Brain microvascular endothelial cell (primary cell): ENCODE results near the gene GFRA1.

Experiments used
- DNase-seq: peaks from one replicate; pipeline ENCODE4 v3.0.0-alpha.2; 2020
- H3K27ac ChIP-seq: fragments of 250-450 bp; sonication (Bioruptor Pico); 2 replicates; pipeline ENCODE4 v1.5.1; 2020; ENCODE audit warnings: mild to moderate bottlenecking, moderate library complexity
- H3K27me3 ChIP-seq: fragments of 250-450 bp; sonication (Bioruptor Pico); replicated peaks from 2 replicates; pipeline ENCODE4 v1.5.1; 2020; ENCODE audit warnings: mild to moderate bottlenecking
- H3K36me3 ChIP-seq: fragments of 250-450 bp; sonication (Bioruptor Pico); replicated peaks from 2 replicates; pipeline ENCODE4 v1.5.1; 2020; ENCODE audit warnings: mild to moderate bottlenecking
- H3K4me3 ChIP-seq: 2 replicates; pipeline ENCODE4 v1.5.1; 2011; ENCODE audit warnings: low read depth, mild to moderate bottlenecking, control low read depth, low read length, moderate library complexity
- CTCF ChIP-seq: IDR thresholded peaks from 2 replicates; pipeline ENCODE4 v1.5.1; 2011; ENCODE audit warnings: low read depth, mild to moderate bottlenecking, moderate library complexity, low read length, control low read depth, inconsistent platforms; ENCODE audit errors: missing control alignments
- in situ Hi-C: cut with HindIII; loops from 2 replicates; pipeline ENCODE4 v1.10.0; 2017; ENCODE audit warnings: low sequenced_read_pairs, low pct_ligation_motif_present

The GFRA1 gene

GRCh38 chr10:116210588-116211346 lies 62.2 kb downstream of the GFRA1 start:
- H3K27me3 ChIP-seq = no peaks in the 10 kb centered on the region
- no peak overlapping the region for H3K27ac ChIP-seq
- no peaks in the 10 kb centered on the region for H3K36me3 ChIP-seq
- TF ChIP-seq CTCF = no peak
- no peak for DNase-seq
- in situ Hi-C loops = no loop called here
- H3K4me3 ChIP-seq = no peak overlapping the region

- no peak overlapping the region for H3K4me3 ChIP-seq
- no peak overlapping the region for H3K27ac ChIP-seq
- DNase-seq = no peak
- in situ Hi-C loops = no loop called here
- TF ChIP-seq CTCF = no peak
- no peaks in the 10 kb centered on the region for H3K36me3 ChIP-seq
- H3K27me3 ChIP-seq = no peaks in the 10 kb centered on the region
These were observed 63.2 kb downstream of the GFRA1 start for GRCh38 chr10:116209781-116210180.

- DNase-seq = no peak
- in situ Hi-C loops = no loop called here
These were observed 63.9 kb downstream of the GFRA1 start for GRCh38 chr10:116208956-116209567.

GRCh38 chr10:116207690-116208089 lies 65.3 kb downstream of the GFRA1 start:
- Histone ChIP-seq H3K27me3 (no peaks in the 10 kb centered on the region), H3K4me3 (no peak overlapping the region), H3K36me3 (no peaks in the 10 kb centered on the region), H3K27ac (no peak overlapping the region)
- DNase-seq = no peak
- in situ Hi-C loops = no loop called here
- no peak for TF ChIP-seq CTCF

More at GRCh38 chr10:116208956-116209567, 63.9 kb downstream of the GFRA1 start:
- Histone ChIP-seq H3K27me3 (no peaks in the 10 kb centered on the region), H3K27ac (no peak overlapping the region), H3K36me3 (no peaks in the 10 kb centered on the region), H3K4me3 (no peak overlapping the region)
- TF ChIP-seq CTCF = no peak

- no peaks in the 10 kb centered on the region for H3K36me3 ChIP-seq
- DNase-seq = no peak
- in situ Hi-C loops = no loop called here
- H3K27ac ChIP-seq = no peak overlapping the region
- no peak for TF ChIP-seq CTCF
- H3K4me3 ChIP-seq = no peak overlapping the region
- H3K27me3 ChIP-seq = no peaks in the 10 kb centered on the region
These were observed 69.3 kb downstream of the GFRA1 start for GRCh38 chr10:116203661-116204060.
